Liver (tissue), 9 donors: ENCODE measurements around the gene GUCA1C. TPM values are rescaled to one million over a fixed set of nuclear protein-coding genes. Genes with fewer than 3 reads are reported as not detected.
A peak's percentile ranks its signal among the peaks of the same experiment; 100 is the strongest.

Experiments
- DNase-seq: peaks from one replicate; pipeline ENCODE4 v3.0.0-alpha.2; 2017; ENCODE audit warnings: low spot score
- H3K27ac ChIP-seq, 2 donors: one replicate each; pipeline ENCODE4 v1.7.0; 2013; ENCODE audit warnings: inconsistent platforms in 2 of 2, low read length in 2 of 2, control low read depth in 1 of 2, low read depth in 1 of 2, mild to moderate bottlenecking in 1 of 2
- H3K27me3 ChIP-seq, 4 donors: one replicate each; pipeline versions ENCODE4 v1.6.1 to v1.7.0; 2013; ENCODE audit warnings: low read length in 3 of 4, inconsistent platforms in 1 of 4, mild to moderate bottlenecking in 1 of 4, moderate library complexity in 1 of 4; ENCODE audit not compliant: control insufficient read depth in 4 of 4, insufficient read depth in 4 of 4
- H3K36me3 ChIP-seq, 4 donors: one replicate each; pipeline versions ENCODE4 v1.6.1 to v1.7.0; 2013; ENCODE audit warnings: low read length in 3 of 4, mild to moderate bottlenecking in 3 of 4, low read depth in 1 of 4, moderate library complexity in 1 of 4; ENCODE audit not compliant: control insufficient read depth in 4 of 4, insufficient read depth in 3 of 4
- H3K4me1 ChIP-seq, 4 donors: one replicate each; pipeline versions ENCODE4 v1.6.1 to v1.7.0; 2013; ENCODE audit warnings: low read length in 3 of 4, mild to moderate bottlenecking in 3 of 4, moderate library complexity in 1 of 4; ENCODE audit not compliant: control insufficient read depth in 4 of 4, insufficient read depth in 4 of 4
- H3K4me3 ChIP-seq, 3 donors: one replicate each; pipeline versions ENCODE4 v1.6.1 to v1.7.0; 2013; ENCODE audit warnings: low read length in 3 of 3, control low read depth in 1 of 3, low read depth in 1 of 3, mild to moderate bottlenecking in 1 of 3
- H3K9ac ChIP-seq, 2 donors: one replicate each; pipeline ENCODE4 v1.7.0; 2013; ENCODE audit warnings: low read length in 2 of 2, mild to moderate bottlenecking in 2 of 2, moderate library complexity in 2 of 2, control low read depth in 1 of 2, low read depth in 1 of 2
- H3K9me3 ChIP-seq, 4 donors: one replicate each; pipeline versions ENCODE4 v1.6.1 to v1.7.0; 2013; ENCODE audit warnings: low read length in 3 of 4; ENCODE audit not compliant: control insufficient read depth in 4 of 4
- CTCF ChIP-seq: fragments of 150-350 bp; IDR thresholded peaks from 2 replicates; pipeline ENCODE4 v1.5.1; 2017; ENCODE audit warnings: improper control_type of control experiment, low read depth, low read length; ENCODE audit not compliant: missing input control
- EGR1 ChIP-seq, 2 donors: IDR thresholded peaks; 2 replicates each; pipeline ENCODE4 v1.6.1; 2016 to 2018; ENCODE audit warnings: antibody characterized with exemption in 2 of 2, low read depth in 2 of 2
- FOXA1 ChIP-seq: IDR thresholded peaks from 2 replicates; pipeline ENCODE4 v1.6.1; 2016; ENCODE audit warnings: antibody characterized with exemption
- FOXA2 ChIP-seq: IDR thresholded peaks from 2 replicates; pipeline ENCODE4 v1.6.1; 2016; ENCODE audit warnings: antibody characterized with exemption
- HNF4A ChIP-seq, 2 donors: conservative IDR thresholded peaks; 2 replicates each; pipeline ENCODE4 v1.6.1; 2016; ENCODE audit warnings: antibody characterized with exemption in 2 of 2, mild to moderate bottlenecking in 2 of 2
- HNF4G ChIP-seq: IDR thresholded peaks from 2 replicates; pipeline ENCODE4 v1.6.1; 2016; ENCODE audit warnings: antibody characterized with exemption
- JUND ChIP-seq, 2 donors: IDR thresholded peaks; 2 replicates each; pipeline ENCODE4 v1.6.1; 2016; ENCODE audit warnings: antibody characterized with exemption in 2 of 2
- RAD21 ChIP-seq, 2 donors: IDR thresholded peaks; 2 replicates each; pipeline ENCODE4 v1.6.1; 2016; ENCODE audit warnings: antibody characterized with exemption in 2 of 2, mild to moderate bottlenecking in 2 of 2
- RXRA ChIP-seq, 2 donors: IDR thresholded peaks; 2 replicates each; pipeline ENCODE4 v1.6.1; 2017 to 2018; ENCODE audit warnings: antibody characterized with exemption in 2 of 2, mild to moderate bottlenecking in 1 of 2
- SP1 ChIP-seq: IDR thresholded peaks from 2 replicates; pipeline ENCODE4 v1.6.1; 2018; ENCODE audit warnings: antibody characterized with exemption, mild to moderate bottlenecking
- TAF1 ChIP-seq: conservative IDR thresholded peaks from 2 replicates; pipeline ENCODE4 v1.6.1; 2016; ENCODE audit warnings: antibody characterized with exemption, mild to moderate bottlenecking
- YY1 ChIP-seq: IDR thresholded peaks from 2 replicates; pipeline ENCODE4 v1.6.1; 2016; ENCODE audit warnings: antibody characterized with exemption, mild to moderate bottlenecking
- WGBS: extraction: QIAGEN DNeasy Blood & Tissue Kit; methylation state at CpG from one replicate; pipeline ENCODE4 v1.1.7; 2013; 5-methylcytosine and 5-hydroxymethylcytosine counted together
- polyA plus RNA-seq, 2 donors: library from polyadenylated mRNA; stranded (reverse) in 1 of 2; unstranded in 1 of 2; fragments of 200-250 nt in 1 of 2; fragments of >200 nt in 1 of 2; fragmentation: Nextera tagmentation in 1 of 2; extraction: Ambion mirVana in 1 of 2; gene quantifications; one replicate each; pipeline versions ENCODE4 v1.2.1 to v1.2.3, GENCODE V29; 2013 to 2015
- total RNA-seq, 2 donors: library from RNA; depleted of rRNA; stranded (reverse); fragments of >200 nt; gene quantifications; one replicate each; pipeline ENCODE4 v1.2.3, GENCODE V29; 2014
- TF ChIP-seq, protein P1 (sequence below): IDR thresholded peaks from 2 replicates; pipeline ENCODE4 v1.6.1; 2016; ENCODE audit warnings: antibody characterized with exemption
- TF ChIP-seq, protein P2 (sequence below): IDR thresholded peaks from 2 replicates; pipeline ENCODE4 v1.6.1; 2016; ENCODE audit warnings: antibody characterized with exemption, mild to moderate bottlenecking
- TF ChIP-seq, protein P3 (sequence below): IDR thresholded peaks from 2 replicates; pipeline ENCODE4 v1.6.1; 2016; ENCODE audit warnings: antibody characterized with exemption
- donor health status: healthy.
- donor health status: healthy.
- donor health status: healthy.
- donor health status: healthy.
- donor health status: healthy.

The GUCA1C gene
- total and polyA plus RNA-seq, 4 donors = not detected

DNA sequence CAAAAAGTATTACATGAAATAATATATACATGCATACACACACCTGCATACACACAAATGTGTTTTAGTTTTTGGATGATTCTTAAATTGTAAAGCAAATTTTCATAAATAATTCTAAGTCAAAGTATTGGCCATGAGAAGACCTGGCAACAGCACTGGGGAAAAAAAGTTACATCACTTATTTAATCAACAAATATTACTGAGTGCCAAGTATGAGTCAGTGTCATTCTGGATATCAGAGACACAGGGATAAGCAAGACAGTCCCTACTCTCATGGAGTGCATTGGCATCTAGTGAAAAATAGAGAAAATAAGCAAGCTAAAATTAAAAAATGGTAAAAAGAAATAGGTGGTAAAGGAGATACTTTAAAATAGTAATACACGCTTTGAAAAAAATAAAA lies 29.4 kb upstream of the GUCA1C start:
- no peak overlapping the region for H3K4me3 ChIP-seq
- WGBS = 97% methylated on average over 1 of the region's 1 CpG
- H3K9ac ChIP-seq = no peak overlapping the region
- no peaks in the 10 kb centered on the region for H3K9me3 ChIP-seq
- no peak for DNase-seq
- H3K36me3 ChIP-seq = no peaks in the 10 kb centered on the region
- TF ChIP-seq RAD21 (IDR thresholded peaks at IDR 0.05) (no peak), FOXA1 (no peak), YY1 (peak; percentile 14), HNF4A (conservative IDR thresholded peaks at IDR 0.05) (peak in 1 of 2 donors; percentile 3), JUND (IDR thresholded peaks at IDR 0.05) (peak; percentile 85 to 88)
- TF ChIP-seq, protein P1, sequence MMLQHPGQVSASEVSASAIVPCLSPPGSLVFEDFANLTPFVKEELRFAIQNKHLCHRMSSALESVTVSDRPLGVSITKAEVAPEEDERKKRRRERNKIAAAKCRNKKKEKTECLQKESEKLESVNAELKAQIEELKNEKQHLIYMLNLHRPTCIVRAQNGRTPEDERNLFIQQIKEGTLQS = peak; percentile 64
- TF ChIP-seq, protein P2, sequence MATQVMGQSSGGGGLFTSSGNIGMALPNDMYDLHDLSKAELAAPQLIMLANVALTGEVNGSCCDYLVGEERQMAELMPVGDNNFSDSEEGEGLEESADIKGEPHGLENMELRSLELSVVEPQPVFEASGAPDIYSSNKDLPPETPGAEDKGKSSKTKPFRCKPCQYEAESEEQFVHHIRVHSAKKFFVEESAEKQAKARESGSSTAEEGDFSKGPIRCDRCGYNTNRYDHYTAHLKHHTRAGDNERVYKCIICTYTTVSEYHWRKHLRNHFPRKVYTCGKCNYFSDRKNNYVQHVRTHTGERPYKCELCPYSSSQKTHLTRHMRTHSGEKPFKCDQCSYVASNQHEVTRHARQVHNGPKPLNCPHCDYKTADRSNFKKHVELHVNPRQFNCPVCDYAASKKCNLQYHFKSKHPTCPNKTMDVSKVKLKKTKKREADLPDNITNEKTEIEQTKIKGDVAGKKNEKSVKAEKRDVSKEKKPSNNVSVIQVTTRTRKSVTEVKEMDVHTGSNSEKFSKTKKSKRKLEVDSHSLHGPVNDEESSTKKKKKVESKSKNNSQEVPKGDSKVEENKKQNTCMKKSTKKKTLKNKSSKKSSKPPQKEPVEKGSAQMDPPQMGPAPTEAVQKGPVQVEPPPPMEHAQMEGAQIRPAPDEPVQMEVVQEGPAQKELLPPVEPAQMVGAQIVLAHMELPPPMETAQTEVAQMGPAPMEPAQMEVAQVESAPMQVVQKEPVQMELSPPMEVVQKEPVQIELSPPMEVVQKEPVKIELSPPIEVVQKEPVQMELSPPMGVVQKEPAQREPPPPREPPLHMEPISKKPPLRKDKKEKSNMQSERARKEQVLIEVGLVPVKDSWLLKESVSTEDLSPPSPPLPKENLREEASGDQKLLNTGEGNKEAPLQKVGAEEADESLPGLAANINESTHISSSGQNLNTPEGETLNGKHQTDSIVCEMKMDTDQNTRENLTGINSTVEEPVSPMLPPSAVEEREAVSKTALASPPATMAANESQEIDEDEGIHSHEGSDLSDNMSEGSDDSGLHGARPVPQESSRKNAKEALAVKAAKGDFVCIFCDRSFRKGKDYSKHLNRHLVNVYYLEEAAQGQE = no peak
- H3K27me3 ChIP-seq = no peaks in the 10 kb centered on the region
- no peaks in the 10 kb centered on the region for H3K4me1 ChIP-seq
- no peak overlapping the region for H3K27ac ChIP-seq

DNA sequence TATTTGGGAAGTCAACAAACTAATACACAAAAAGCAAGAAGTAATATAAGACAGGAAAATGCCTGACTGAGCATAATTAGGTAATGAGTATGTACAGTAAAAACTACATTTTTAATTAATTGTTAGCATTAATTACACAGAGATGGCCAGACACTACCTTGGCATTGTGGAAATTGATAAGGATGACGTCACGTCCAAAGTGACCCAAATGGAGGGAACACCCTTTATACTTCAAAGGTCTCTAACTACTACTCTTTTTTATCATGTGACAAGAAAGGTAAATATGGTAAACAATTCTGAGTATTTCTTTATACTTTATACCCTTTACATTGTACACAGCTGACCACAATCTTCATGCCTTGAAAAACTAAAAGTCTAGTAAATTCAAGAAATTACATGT lies 22.4 kb upstream of the GUCA1C start:
- 77% methylated on average over 2 of the region's 2 CpGs for WGBS
- H3K9me3 ChIP-seq = no peaks in the 10 kb centered on the region
- no peaks in the 10 kb centered on the region for H3K4me1 ChIP-seq
- no peak for TF ChIP-seq FOXA2
- TF ChIP-seq HNF4G = no peak
- TF ChIP-seq CTCF = no peak
- TF ChIP-seq SP1 = no peak
- no peak for TF ChIP-seq EGR1 (IDR thresholded peaks at IDR 0.05; ENCODE audit: low read depth in 2 of 2)
- no peak for TF ChIP-seq RXRA (IDR thresholded peaks at IDR 0.05)
- TF ChIP-seq, protein P3, sequence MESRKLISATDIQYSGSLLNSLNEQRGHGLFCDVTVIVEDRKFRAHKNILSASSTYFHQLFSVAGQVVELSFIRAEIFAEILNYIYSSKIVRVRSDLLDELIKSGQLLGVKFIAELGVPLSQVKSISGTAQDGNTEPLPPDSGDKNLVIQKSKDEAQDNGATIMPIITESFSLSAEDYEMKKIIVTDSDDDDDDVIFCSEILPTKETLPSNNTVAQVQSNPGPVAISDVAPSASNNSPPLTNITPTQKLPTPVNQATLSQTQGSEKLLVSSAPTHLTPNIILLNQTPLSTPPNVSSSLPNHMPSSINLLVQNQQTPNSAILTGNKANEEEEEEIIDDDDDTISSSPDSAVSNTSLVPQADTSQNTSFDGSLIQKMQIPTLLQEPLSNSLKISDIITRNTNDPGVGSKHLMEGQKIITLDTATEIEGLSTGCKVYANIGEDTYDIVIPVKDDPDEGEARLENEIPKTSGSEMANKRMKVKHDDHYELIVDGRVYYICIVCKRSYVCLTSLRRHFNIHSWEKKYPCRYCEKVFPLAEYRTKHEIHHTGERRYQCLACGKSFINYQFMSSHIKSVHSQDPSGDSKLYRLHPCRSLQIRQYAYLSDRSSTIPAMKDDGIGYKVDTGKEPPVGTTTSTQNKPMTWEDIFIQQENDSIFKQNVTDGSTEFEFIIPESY = no peak
- TF ChIP-seq, protein P2 = no peak
- TF ChIP-seq TAF1 = no peak
- no peak for TF ChIP-seq YY1
- H3K4me3 ChIP-seq = no peak overlapping the region
- no peak for DNase-seq
- no peaks in the 10 kb centered on the region for H3K36me3 ChIP-seq
- no peaks in the 10 kb centered on the region for H3K27me3 ChIP-seq
- H3K27ac ChIP-seq = no peak overlapping the region
- no peak overlapping the region for H3K9ac ChIP-seq
